GM18505 (cell line): Measurements from ENCODE around the gene SPIRE2.

ENCODE experiments used
- ATAC-seq: cut with Tn5 transposase; IDR thresholded peaks from one replicate; pipeline ENCODE4 v1.9.1; 2021; ENCODE audit not compliant: unreplicated experiment
- POLR2A ChIP-seq: IDR thresholded peaks from 4 replicates; pipeline ENCODE4 v1.6.1; 2011; ENCODE audit warnings: borderline replicate concordance; ENCODE audit not compliant: insufficient read depth, insufficient read length; ENCODE audit errors: extremely low read depth

The SPIRE2 gene

DNA sequence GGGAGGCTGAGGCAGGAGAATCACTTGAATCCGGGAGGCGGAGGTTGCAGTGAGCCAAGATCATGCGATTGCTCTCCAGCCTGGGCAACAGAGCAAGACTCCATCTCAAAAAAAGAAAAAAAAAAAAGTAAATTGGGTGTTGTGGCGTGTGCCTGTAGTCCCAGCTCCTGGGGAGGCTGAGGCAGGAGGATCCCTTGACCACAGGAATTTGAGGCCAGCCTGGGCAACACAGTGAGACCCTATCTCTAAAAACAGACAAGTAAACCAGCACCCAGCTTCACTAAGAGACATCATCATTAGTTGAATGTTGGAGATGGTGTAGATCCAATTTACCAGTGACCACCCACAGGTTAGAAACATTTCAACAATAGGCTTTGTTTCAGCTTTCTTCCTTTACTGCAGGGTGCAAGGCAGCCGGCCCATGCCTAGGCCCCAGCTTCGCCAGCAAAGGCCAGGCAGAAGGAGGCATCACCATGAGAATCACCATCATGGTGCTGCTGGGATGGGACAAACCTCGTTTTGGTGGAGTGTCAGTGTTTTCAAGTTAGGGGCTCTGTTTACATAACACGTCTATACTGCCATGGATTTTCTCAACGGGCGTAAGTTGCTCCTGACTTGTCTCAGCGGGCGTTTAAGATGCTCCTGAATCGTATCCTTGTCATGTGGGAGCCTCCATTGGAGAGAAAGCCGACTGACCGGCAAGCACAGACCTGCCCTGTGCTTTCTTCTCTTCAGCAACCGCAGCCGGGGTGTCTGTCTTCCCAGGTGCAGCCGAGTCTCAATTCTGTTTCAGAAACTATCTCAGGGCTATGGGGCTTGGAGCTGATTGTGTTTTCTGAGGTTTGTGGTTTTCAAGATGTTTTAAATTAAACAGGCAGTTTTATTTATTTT, 52.4 kb downstream of the SPIRE2 start:
- ATAC-seq = no peak
- no peak for TF ChIP-seq POLR2A

DNA sequence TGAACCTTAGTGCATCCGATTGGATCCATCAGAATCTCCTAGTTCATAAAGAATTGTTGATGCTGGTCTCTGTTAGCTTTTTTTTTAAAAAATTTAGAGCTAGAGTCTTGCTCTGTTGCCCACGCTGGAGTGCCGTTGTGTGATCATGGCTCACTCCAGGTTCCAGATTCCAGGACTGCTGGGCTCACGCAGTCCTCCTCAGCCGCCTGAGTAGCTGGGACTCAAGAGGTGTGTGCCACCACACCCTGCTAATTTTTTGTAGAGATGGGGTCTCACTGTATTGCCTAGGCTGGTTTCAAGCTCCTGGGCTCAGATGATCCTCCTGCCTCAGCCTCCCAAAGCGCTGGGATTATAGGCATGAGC, 53.1 kb downstream of the SPIRE2 start:
- TF ChIP-seq POLR2A = no peak

DNA sequence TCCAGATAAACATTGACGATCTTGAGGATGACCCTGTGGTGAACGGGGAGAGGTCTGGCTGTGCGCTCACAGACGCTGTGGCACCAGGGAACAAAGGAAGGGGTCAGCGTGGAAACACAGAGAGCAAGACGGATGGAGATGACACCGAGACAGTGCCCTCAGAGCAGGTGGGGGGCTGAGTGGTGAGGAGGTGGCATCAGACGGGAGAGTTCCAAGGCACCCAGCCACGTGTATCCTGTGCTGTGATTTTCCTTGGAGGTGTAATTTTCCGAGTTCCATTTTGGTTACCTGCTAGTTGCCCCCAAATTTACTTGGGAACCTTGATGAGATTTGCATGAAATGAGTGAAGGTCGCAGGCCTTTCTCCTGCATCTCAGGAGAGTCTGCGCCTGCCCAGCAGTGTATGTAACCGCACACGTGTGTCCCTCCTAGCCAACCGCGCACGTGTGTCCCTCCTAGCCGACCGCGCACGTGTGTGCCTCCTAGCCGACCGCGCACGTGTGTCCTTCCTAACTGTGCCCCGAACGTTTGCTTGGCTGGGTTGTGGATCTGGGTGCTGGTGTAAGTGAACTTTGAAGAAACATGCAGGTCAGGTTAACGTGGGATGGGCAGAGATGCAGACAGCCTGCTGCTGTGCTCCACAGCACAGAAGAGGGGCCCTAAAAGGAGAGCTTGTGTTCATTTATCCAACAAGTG, 55.2 kb downstream of the SPIRE2 start:
- no peak for TF ChIP-seq POLR2A
- no peak for ATAC-seq

More for the DNA sequence above, 53.1 kb downstream of the SPIRE2 start:
- no peak for ATAC-seq

DNA sequence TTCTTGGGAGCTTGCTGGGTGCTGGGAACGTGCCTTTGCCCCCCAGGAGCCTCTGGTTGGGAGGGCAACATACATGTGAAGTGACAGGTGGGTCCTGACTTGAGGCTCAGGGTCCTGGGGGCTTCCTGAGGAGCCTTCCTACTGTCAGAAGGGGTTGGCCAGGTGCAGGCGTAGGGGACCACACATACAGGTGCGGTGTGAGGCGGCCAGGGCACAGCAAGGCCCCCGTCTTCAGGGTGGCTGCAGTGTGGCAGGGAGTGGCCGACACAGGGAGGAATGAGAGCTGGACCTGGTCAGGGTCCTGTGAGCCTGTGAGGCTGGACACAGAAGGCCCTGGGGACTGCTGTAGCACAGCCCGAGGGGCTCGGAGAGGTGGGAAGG, 55.8 kb downstream of the SPIRE2 start:
- no peak for TF ChIP-seq POLR2A
- no peak for ATAC-seq

DNA sequence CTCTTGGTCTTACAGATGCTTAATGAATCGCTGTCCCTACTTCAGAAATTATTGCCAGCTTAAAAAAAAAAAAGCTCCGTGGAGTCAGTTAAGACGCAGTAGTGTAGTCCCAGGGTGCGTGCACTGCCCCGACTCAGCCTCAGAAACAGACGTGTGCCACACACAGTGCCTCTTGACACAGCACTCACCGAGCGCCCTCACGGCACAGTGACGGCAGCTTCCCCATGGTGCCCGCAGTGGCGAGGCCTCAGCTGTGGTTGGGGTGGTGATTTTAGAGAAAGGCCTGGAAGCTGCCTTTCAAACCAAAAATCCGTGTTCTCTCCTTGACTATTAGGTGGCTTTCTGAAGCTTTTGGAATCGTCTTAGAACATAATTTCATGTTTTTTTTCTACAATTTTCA, 59.0 kb downstream of the SPIRE2 start:
- no peak for ATAC-seq
- TF ChIP-seq POLR2A = no peak

DNA sequence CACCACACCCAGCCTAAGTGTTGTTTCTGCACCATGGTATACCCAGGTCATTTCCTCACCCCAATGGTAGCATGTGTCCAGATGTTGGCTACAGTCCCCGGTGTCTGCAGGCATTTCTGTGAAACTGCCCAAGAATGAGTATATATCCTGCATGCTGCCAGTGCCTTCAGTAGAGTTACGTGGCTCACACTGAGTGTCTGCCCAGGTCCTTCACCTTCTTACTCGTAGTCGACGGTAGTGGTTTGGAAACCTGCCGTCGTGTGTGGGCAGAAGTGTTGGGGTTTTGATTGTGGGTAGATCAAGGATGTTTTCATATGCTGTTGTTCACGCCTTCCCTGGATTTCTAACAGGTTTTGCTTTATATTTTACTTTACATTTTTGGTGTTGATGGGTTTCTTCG, 61.9 kb downstream of the SPIRE2 start:
- ATAC-seq = no peak
- TF ChIP-seq POLR2A = no peak

DNA sequence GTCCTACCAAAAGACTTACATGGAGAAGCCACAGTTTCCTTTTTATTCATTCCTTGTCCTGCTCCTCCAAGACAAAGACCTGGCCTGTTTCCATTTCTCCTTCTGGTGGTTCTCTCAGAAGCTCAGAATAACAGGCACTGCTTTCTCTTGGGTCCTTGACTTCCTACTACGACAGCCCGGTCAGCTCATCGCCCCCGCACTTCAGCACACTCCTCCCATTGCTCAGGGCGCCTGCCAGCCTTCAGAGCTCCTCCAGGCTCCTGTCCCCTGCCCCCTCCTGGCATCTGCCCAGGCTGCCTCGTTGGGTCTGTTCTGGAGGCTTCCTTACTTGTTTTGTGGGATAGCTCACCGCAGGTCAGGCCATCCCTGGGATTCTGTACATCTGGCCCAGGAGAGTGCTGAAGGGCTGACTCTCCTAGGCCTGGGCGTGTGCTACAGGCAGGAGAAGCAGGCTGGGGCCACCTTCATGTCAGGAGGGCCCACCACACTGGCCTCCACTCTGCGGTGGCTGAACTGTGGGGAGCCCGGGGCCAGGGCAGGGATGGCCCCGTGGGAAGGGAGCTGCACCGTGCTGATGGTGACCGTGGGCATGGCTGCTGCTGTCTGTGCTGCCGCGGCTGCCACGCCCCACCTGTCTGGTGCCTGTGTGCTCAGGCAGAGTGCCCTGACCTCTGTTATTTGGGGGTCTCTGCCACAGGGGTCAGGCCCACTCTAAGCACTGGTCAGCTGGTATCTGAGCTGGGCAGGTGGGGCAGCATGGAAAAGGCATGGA, 62.8 kb downstream of the SPIRE2 start:
- no peak for TF ChIP-seq POLR2A
- ATAC-seq = no peak

DNA sequence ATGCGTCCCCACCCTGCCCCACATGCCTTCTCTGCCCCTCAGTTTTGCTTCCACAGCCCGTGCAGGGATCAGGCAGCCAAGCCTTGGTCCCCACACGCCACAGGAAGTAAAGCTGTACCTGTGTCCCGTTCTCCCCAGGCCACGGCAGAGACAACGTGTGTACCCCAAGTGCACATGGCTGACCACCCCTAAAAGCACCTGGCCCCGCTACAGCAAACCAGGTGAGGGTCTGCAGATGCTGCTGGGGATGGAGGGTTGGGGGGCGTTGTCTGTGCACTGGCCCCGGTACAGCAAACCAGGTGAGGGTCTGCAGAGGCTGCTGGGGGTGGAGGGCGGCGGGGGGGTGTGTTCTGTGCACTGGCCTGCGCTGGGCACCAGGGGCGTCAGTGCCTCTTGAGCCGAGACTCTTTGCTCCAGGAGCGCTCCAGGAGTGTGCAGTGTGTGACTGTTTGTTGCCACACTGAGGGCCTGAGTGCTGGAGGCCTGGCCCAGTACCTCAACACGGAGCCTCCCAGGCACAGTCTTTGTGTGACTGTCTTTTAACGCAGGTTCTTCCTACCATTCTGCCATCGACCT, 63.9 kb downstream of the SPIRE2 start:
- ATAC-seq = no peak
- TF ChIP-seq POLR2A = no peak

DNA sequence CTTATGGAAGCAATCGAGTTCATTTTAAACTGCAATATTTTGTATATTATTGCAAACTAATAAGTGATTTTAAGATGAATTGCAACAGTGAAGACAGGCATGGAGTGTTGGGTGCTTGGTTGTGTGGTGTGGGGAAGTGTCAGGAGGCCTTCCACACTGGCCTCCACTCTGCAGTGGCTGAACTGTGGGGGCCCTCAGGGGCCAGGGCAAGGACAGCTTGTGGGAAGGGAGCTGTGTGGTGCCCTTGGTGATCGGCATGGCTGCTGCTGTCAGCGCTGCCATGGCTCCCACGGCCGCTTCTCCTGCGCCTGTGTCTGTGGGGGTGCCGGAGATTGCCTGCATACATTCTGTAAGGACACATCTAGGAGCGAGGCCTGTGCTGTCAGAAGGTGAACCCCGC, 64.4 kb downstream of the SPIRE2 start:
- no peak for ATAC-seq
- no peak for TF ChIP-seq POLR2A

DNA sequence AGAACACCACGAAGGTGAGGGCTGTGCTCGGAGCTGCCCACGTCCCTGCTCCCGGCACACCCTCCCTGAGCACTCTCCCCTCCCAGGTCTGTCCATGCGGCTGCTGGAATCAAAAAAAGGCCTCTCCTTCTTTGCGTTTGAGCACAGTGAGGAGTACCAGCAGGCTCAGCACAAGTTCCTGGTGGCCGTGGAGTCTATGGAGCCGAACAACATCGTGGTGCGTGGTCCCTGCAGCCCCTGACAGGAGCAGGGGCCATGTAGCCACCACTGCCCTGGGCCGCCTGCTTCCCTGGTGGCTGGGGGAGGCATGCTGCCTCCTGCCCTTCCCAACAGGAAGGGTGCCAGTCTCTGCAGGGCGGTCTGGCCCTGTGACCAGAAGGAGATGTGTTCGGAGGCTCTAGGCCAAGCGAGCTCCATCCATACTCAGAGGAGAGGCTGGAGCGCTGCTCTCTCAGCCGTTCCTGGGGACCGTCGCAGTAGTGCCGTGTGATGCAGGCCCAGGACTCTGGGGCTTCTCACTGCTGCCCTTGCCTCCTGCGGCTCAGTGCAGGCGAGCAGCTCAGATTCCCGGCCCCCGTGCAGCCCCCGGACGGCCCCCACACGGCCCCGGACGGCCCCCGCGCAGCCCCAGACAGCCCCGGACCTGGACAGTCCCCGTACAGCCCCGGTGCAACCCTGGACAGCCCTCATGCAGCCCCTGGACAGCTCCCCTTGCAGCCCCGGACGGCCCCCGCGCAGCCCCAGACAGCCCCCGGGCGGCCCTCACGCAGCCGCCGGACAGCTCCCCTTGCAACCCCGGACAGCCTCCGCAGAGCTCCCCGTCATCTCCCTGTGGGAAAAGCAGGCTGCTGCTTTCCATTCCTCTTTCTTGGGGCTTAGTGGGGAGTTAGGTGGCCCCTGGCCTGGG, 65.6 kb downstream of the SPIRE2 start:
- ATAC-seq = no peak
- TF ChIP-seq POLR2A = no peak

DNA sequence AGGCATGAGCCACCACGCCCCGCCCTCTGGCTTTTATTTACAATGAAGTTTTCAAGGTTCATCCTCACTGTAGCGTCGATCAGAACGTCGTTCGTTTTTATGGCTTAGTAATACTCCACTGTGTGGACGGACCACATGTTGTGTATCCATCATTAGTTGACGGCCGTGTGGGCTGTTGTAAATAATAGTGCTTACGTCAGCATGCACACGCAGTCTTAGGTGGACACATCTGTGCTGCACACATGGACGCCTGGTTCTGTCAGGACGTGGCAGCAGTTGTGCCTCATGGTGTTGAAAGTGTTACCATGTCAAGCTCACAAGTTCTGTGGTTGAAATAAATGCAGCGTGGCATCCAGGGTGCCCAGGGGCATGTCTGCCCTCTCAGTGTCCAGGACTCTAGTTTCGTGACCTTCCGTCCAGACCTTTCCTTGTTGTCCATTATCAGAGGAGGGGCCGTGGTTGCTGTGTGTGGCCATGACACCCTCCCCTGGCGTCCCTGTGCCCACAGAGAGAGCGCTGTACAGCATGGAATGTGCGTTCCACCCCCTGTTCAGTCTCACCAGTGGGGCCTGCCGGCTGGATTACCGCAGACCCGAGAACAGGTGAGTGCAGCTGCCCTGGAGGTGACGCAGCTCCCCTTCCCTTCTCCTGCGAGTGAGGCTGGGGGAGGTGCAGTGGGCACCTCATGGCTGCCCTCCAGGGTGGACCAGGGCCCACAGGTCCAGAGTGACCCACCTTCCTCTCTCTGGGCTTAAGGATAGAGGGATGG, 67.4 kb downstream of the SPIRE2 start:
- TF ChIP-seq POLR2A = no peak
- no peak for ATAC-seq

DNA sequence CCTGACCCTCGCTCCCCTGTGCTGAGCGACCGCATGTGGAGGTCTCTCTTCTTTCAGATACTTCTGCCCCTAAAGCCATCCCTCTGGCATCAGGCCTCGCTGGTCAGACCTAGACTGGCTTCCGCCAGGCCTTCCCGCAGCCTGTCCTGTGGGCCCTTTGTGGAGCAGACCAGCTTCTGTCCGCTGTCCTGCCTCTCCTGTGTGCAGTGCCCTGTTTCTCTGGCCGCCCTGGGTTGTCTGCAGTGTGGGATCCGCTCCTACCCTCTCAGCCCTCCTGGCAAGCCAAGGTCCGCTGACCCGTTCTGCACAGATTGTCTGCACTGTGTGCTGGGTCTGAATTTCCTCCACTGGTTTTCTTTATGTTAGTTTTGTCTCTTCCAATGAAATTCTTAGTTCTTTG, 68.9 kb downstream of the SPIRE2 start:
- no peak for TF ChIP-seq POLR2A
- ATAC-seq = no peak
